SJCRH30 (cell line): ENCODE data around the gene HDLBP. TPM values are rescaled to one million over a fixed set of nuclear protein-coding genes. Genes with fewer than 3 reads are reported as not detected.

Experiments
- DNase-seq, 2 experiments: peaks; one replicate each; pipeline ENCODE4 v3.0.0-alpha.2; 2015 to 2020
- H3K27ac ChIP-seq: fragments of 250-450 bp; sonication (Bioruptor Pico); 2 replicates; pipeline ENCODE4 v1.5.1; 2020; ENCODE audit warnings: mild to moderate bottlenecking, moderate library complexity
- H3K27me3 ChIP-seq: fragments of 250-450 bp; sonication (Bioruptor Pico); 2 replicates; pipeline ENCODE4 v1.5.1; 2020; ENCODE audit warnings: mild to moderate bottlenecking, moderate library complexity
- H3K36me3 ChIP-seq: fragments of 250-450 bp; sonication (Bioruptor Pico); 2 replicates; pipeline ENCODE4 v1.5.1; 2020; ENCODE audit warnings: mild to moderate bottlenecking, moderate library complexity
- H3K4me1 ChIP-seq: fragments of 250-450 bp; sonication (Bioruptor Pico); 2 replicates; pipeline ENCODE4 v1.5.1; 2020; ENCODE audit warnings: mild to moderate bottlenecking, moderate library complexity
- H3K4me3 ChIP-seq: fragments of 250-450 bp; sonication (Bioruptor Pico); 2 replicates; pipeline ENCODE4 v1.5.1; 2020; ENCODE audit warnings: mild to moderate bottlenecking, moderate library complexity
- H3K9me3 ChIP-seq: fragments of 250-450 bp; sonication (Bioruptor Pico); replicated peaks from 2 replicates; pipeline ENCODE4 v1.5.1; 2020; ENCODE audit warnings: mild to moderate bottlenecking, moderate library complexity
- total RNA-seq: library from RNA; depleted of rRNA; stranded (reverse); fragments of >200 nt; shearing (Covaris generic); gene quantifications from 2 replicates; pipeline ENCODE4 v1.2.3, GENCODE V29; 2014

Gene HDLBP
- total RNA-seq, 1 experiment from 2014 or later = 522 TPM

DNA sequence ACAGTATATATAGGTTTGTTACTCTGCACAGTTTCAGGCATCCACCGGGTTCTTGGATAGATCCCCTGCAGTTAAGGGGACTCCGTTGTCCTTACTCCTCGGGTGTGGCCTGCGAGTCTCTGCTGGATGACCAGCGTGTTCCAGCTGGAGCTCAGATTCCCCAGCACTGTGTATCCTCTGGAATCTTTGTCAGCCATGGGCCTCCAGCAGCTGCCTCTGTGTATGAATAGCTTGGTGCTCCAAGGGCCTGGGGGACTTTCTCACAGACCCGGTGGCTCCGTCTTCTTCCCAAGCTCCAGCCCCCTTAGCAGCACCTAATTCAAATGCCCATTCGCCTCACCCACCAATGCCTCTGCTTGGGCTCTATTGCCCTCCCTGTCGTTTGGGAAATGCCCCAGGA lies 120.7 kb downstream of the HDLBP start:
- Histone ChIP-seq H3K4me1 (no peaks in the 10 kb centered on the region), H3K9me3 (no peaks in the 10 kb centered on the region), H3K4me3 (no peak overlapping the region), H3K36me3 (no peaks in the 10 kb centered on the region), H3K27me3 (0 out of 2 replicates have a peak, but pooled peaks cover 2% of the 10 kb centered on the region), H3K27ac (no peak overlapping the region)
- DNase-seq = no peak

DNA sequence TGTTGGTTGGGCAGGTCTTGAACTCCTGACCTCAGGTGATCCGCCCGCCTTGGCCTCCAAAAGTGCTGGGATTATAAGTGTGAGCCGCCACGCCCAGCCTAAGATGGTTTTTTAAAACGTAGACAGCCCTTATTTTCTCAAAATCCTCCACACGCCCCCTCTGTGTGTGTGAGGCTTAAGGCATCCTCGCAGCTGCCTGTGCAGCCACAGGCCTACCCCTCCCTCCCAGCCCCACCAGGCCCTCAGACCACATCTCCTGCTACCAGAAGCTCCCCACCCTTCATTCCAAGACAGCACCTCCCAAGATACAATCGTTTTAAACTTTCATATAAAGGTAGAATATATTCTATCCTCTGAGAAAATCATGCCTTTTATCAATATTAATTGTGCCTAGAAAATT lies 122.2 kb downstream of the HDLBP start:
- no peak overlapping the region for H3K4me3 ChIP-seq
- no peak for DNase-seq
- H3K36me3 ChIP-seq = no peaks in the 10 kb centered on the region
- peaks cover 6% of the 10 kb centered on the region; the same call in 1 of the 2 replicates for H3K27me3 ChIP-seq
- H3K4me1 ChIP-seq = no peaks in the 10 kb centered on the region
- no peak overlapping the region for H3K27ac ChIP-seq
- no peaks in the 10 kb centered on the region for H3K9me3 ChIP-seq

DNA sequence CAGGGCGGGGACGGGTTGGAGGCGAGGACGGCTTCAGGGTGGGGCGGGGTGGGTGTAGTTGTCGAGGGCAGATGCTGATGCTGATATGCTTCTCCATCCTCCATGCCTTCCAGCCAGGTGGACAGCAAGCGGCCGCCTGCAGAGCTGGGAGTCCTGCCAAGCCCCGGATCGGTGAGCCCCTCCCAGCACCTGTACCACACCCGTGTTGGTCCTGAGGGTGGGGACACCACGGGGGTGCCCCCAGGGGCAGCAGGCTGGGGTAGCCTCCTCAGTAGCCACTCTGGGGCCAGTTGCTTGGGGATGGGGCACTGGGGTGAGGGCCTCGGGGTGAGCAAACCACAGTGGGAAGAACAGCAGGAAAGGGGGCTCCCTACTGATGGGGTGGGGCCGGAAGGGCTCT lies 124.4 kb downstream of the HDLBP start:
- no peak overlapping the region for H3K27ac ChIP-seq
- no peaks in the 10 kb centered on the region for H3K9me3 ChIP-seq
- no peaks in the 10 kb centered on the region for H3K4me1 ChIP-seq
- H3K36me3 ChIP-seq = no peaks in the 10 kb centered on the region
- DNase-seq = no peak
- peaks cover 7% of the 10 kb centered on the region; the same call in 1 of the 2 replicates for H3K27me3 ChIP-seq
- no peak overlapping the region for H3K4me3 ChIP-seq

GRCh38 chr2:241190291-241190981 lies 125.0 kb downstream of the HDLBP start:
- H3K4me1 ChIP-seq = no peaks in the 10 kb centered on the region
- no peaks in the 10 kb centered on the region for H3K36me3 ChIP-seq
- peaks cover 7% of the 10 kb centered on the region; the same call in 1 of the 2 replicates for H3K27me3 ChIP-seq
- no peak for DNase-seq
- H3K4me3 ChIP-seq = no peak overlapping the region
- H3K9me3 ChIP-seq = no peaks in the 10 kb centered on the region
- no peak overlapping the region for H3K27ac ChIP-seq

DNA sequence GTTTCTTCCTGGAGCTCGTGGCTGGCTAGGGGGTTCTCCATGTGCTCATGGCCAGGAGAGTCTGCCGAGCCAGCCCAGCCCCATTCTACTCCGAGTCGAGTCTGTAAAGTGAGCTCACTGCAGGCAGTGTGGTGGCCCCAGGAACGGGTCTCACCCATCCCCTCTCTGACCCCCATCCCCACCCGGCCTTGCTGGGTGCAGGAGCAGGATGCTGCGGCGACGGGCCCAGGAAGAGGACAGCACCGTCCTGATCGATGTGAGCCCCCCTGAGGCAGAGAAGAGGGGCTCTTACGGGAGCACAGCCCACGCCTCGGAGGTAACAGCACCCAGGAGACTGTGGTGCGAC lies 125.6 kb downstream of the HDLBP start:
- Histone ChIP-seq H3K9me3 (no peaks in the 10 kb centered on the region), H3K4me1 (no peaks in the 10 kb centered on the region), H3K27me3 (peaks cover 7% of the 10 kb centered on the region; the same call in 1 of the 2 replicates), H3K36me3 (no peaks in the 10 kb centered on the region), H3K4me3 (no peak overlapping the region), H3K27ac (no peak overlapping the region)
- no peak for DNase-seq

- Histone ChIP-seq H3K36me3 (no peaks in the 10 kb centered on the region), H3K27me3 (peaks cover 7% of the 10 kb centered on the region; the same call in 1 of the 2 replicates), H3K9me3 (no peaks in the 10 kb centered on the region), H3K27ac (no peak overlapping the region), H3K4me1 (no peaks in the 10 kb centered on the region), H3K4me3 (no peak overlapping the region)
- no peak for DNase-seq
These were observed 126.2 kb downstream of the HDLBP start for GRCh38 chr2:241189093-241189855.

DNA sequence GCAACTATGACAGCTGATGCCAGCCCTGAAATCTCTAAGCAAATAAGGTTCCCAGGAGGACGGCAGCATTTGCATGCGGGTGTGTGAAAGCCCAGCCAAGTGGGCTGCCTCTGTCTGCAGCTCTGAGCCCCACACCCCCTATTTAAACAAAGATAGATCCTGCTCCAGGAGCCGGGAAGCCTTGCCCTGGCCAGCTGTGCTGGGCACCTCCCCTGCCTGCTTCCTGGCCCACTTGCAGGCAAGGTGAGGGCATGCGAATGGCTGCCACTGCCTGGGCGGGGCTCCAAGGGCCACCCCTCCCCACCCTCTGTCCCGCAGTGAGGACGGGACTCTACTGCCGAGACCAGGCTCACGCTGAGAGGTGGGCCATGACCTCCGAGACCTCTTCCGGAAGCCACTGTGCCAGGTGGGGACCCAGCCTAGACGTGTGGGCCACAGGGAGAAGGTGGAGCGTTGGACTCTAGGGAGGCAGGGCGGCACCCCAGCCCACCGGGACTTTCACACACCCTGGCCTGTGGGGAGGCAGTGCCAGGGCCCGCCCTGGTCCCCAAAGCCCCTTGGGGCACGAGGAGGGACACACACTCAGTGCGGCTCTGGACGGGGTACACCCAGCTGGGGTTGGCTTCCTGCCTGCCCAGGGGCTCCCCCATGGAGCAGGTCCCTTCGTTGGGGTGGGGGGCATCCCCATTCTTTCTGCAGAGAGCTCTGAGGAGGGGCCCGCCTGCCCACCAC lies 126.9 kb downstream of the HDLBP start, which contains the start of gene ANO7:
TSS of gene ANO7 (plus strand) at position 317 of the 732 bp plus-strand sequence. CDS start 1,387 bp downstream, outside the sequence.
- Histone ChIP-seq H3K27ac (no peak within 1 kb of the TSS), H3K4me3 (no peak within 1 kb of the TSS), H3K4me1 (no peaks in the 10 kb centered on the region), H3K36me3 (no peaks in the 10 kb centered on the region), H3K9me3 (no peaks in the 10 kb centered on the region), H3K27me3 (peaks cover 6% of the 10 kb centered on the region; the same call in 1 of the 2 replicates)
- no peak for DNase-seq

DNA sequence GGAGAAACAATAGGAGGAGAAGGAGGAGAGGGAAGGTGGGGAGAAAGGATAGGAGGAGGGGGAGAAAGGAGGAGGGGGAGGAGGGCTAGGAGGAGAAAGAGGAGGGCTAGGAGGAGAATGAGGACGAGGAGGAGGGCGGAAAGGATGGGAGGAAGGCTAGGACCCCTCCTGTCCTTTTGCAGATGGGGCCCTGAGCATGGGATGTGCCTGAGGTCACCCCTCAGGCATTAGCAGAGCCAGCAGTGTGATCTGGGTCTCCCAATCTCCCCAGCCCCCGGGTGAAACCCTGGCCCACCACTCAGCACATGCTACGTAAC lies 127.6 kb downstream of the HDLBP start:
- H3K9me3 ChIP-seq = no peaks in the 10 kb centered on the region
- no peaks in the 10 kb centered on the region for H3K36me3 ChIP-seq
- peaks cover 4% of the 10 kb centered on the region; the same call in 1 of the 2 replicates for H3K27me3 ChIP-seq
- DNase-seq = no peak
- no peaks in the 10 kb centered on the region for H3K4me1 ChIP-seq
- H3K4me3 ChIP-seq = no peak overlapping the region
- H3K27ac ChIP-seq = no peak overlapping the region

- no peak overlapping the region for H3K4me3 ChIP-seq
- H3K36me3 ChIP-seq = no peaks in the 10 kb centered on the region
- H3K27ac ChIP-seq = no peak overlapping the region
- peaks cover 4% of the 10 kb centered on the region; the same call in 1 of the 2 replicates for H3K27me3 ChIP-seq
- no peak for DNase-seq
- no peaks in the 10 kb centered on the region for H3K4me1 ChIP-seq
- H3K9me3 ChIP-seq = no peaks in the 10 kb centered on the region
These were observed 128.2 kb downstream of the HDLBP start for GRCh38 chr2:241187101-241187917.

- no peaks in the 10 kb centered on the region for H3K36me3 ChIP-seq
- H3K9me3 ChIP-seq = no peaks in the 10 kb centered on the region
- peaks cover 4% of the 10 kb centered on the region; the same call in 1 of the 2 replicates for H3K27me3 ChIP-seq
These were observed 129.5 kb downstream of the HDLBP start for GRCh38 chr2:241185961-241186360.

GRCh38 chr2:241184901-241185300 lies 130.6 kb downstream of the HDLBP start:
- Histone ChIP-seq H3K27me3 (peaks cover 4% of the 10 kb centered on the region; the same call in 1 of the 2 replicates), H3K4me1 (no peaks in the 10 kb centered on the region), H3K9me3 (no peaks in the 10 kb centered on the region), H3K36me3 (no peaks in the 10 kb centered on the region), H3K4me3 (no peak overlapping the region), H3K27ac (no peak overlapping the region)
- DNase-seq = no peak

More at GRCh38 chr2:241185961-241186360, 129.5 kb downstream of the HDLBP start:
- Histone ChIP-seq H3K27ac (no peak overlapping the region), H3K4me3 (no peak overlapping the region), H3K4me1 (no peaks in the 10 kb centered on the region)
- DNase-seq = no peak

- DNase-seq = no peak
- no peaks in the 10 kb centered on the region for H3K36me3 ChIP-seq
These were observed 132.3 kb downstream of the HDLBP start for GRCh38 chr2:241183221-241183620.

GRCh38 chr2:241182531-241183133 lies 132.8 kb downstream of the HDLBP start:
- DNase-seq = no peak
- Histone ChIP-seq H3K27ac (no peak overlapping the region), H3K4me1 (no peaks in the 10 kb centered on the region), H3K9me3 (no peaks in the 10 kb centered on the region), H3K36me3 (no peaks in the 10 kb centered on the region), H3K27me3 (no peaks in the 10 kb centered on the region), H3K4me3 (no peak overlapping the region)

More at GRCh38 chr2:241183221-241183620, 132.3 kb downstream of the HDLBP start:
- Histone ChIP-seq H3K27ac (no peak overlapping the region), H3K4me3 (no peak overlapping the region), H3K27me3 (0 out of 2 replicates have a peak, but pooled peaks cover under 1% of the 10 kb centered on the region), H3K4me1 (no peaks in the 10 kb centered on the region), H3K9me3 (no peaks in the 10 kb centered on the region)

DNA sequence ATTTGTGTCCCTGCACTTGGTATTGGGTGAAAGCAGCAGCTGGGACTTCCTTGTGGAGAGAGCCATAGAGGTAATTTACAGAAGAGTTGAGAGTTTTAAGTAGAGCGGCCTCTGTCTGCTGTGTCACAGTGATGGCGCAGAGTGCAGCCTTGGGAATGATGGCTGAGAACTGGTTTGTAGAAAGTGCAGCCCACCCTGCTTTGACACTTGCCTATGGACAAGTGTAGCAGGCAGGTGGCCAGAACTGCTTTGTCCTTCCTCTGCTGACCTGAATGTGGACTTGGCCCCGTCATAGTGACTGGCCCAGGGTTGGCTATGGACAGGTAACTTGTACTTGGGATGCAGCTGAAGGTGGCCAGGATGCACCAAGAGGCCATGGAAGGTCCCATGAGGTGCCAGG lies 133.3 kb downstream of the HDLBP start:
- Histone ChIP-seq H3K27ac (no peak overlapping the region), H3K27me3 (no peaks in the 10 kb centered on the region), H3K4me3 (no peak overlapping the region), H3K36me3 (no peaks in the 10 kb centered on the region), H3K9me3 (no peaks in the 10 kb centered on the region), H3K4me1 (no peaks in the 10 kb centered on the region)
- DNase-seq = no peak
